ENCODE results near the gene POT1. TPM values are rescaled to one million over a fixed set of nuclear protein-coding genes. Genes with fewer than 3 reads are reported as not detected.

The POT1 gene
- polyA plus RNA-seq, 1 donor (not counting 4 experiments of a cell fraction or from before 2014, with no cell fraction given), result 36.6 TPM

DNA sequence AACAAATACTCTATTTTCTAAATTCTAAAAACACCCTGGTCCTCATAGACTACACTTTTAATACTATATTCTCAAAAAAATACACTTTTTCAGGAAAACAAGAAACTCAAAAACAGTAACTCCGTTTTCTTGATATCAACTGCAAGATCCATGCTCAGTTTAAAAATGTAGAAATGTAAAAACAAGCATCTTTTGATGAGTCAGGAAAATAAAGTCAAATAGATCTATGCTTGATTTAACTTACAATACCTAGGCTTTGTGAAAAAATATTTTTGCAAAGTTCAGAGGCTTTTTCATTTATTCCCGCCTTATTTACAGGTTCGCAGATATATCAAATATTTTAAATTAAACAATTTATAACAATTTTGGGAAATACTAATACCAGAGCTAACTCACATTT is 33.6 kb downstream of the POT1 start:
- Histone ChIP-seq H3K9me1 (ENCODE audit: control insufficient read depth, extremely low read depth, insufficient read depth, low read length) (no peaks in the 10 kb centered on the region), H3K27ac (ENCODE audit: control insufficient read depth, insufficient read depth, low read length) (no peak overlapping the region), H3K4me2 (ENCODE audit: control insufficient read depth, extremely low read depth, insufficient read depth, low read depth, low read length) (no peak overlapping the region), H3K9ac (ENCODE audit: control insufficient read depth, extremely low read depth, insufficient read depth, low read length) (no peak overlapping the region), H3K79me2 (ENCODE audit: control insufficient read depth, insufficient read depth, low read length) (no peaks in the 10 kb centered on the region), H4K20me1 (ENCODE audit: control insufficient read depth, extremely low read depth, insufficient read depth, low read length) (no peaks in the 10 kb centered on the region), H3K4me1 (ENCODE audit: control insufficient read depth, extremely low read depth, insufficient read depth, low read length) (no peaks in the 10 kb centered on the region), H3K27me3 (ENCODE audit: control insufficient read depth, extremely low read depth, insufficient read depth, low read length) (no peaks in the 10 kb centered on the region), H2AFZ (ENCODE audit: control insufficient read depth, low read length) (no peak overlapping the region), H3K4me3 (ENCODE audit: control insufficient read depth in 2 of 3, extremely low read depth in 1 of 3, insufficient read depth in 2 of 3, low read depth in 1 of 3, low read length in 3 of 3) (no peak overlapping the region), H3K36me3 (ENCODE audit: control insufficient read depth in 2 of 2, extremely low read depth in 1 of 2, insufficient read depth in 2 of 2, low read length in 2 of 2) (no peaks in the 10 kb centered on the region), H3K9me3 (ENCODE audit: control insufficient read depth, low read depth, low read length) (no peaks in the 10 kb centered on the region)
- DNase-seq (ENCODE audit: low read depth, low spot score), result no peak
- TF ChIP-seq, protein P1, sequence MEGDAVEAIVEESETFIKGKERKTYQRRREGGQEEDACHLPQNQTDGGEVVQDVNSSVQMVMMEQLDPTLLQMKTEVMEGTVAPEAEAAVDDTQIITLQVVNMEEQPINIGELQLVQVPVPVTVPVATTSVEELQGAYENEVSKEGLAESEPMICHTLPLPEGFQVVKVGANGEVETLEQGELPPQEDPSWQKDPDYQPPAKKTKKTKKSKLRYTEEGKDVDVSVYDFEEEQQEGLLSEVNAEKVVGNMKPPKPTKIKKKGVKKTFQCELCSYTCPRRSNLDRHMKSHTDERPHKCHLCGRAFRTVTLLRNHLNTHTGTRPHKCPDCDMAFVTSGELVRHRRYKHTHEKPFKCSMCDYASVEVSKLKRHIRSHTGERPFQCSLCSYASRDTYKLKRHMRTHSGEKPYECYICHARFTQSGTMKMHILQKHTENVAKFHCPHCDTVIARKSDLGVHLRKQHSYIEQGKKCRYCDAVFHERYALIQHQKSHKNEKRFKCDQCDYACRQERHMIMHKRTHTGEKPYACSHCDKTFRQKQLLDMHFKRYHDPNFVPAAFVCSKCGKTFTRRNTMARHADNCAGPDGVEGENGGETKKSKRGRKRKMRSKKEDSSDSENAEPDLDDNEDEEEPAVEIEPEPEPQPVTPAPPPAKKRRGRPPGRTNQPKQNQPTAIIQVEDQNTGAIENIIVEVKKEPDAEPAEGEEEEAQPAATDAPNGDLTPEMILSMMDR (optimal IDR thresholded peaks at IDR 0.05 in 1 of 3, IDR thresholded peaks at IDR 0.05 in 1 of 3, conservative IDR thresholded peaks at IDR 0.05 in 1 of 3; ENCODE audit: extremely low read depth in 1 of 3, insufficient read depth in 2 of 3, low read length in 3 of 3), result no peak
- TF ChIP-seq EZH2 (IDR thresholded peaks at IDR 0.05; ENCODE audit: low read length), result no peak
- no peak for FAIRE-seq
- dilution Hi-C loops (cut with MboI; ENCODE audit: extremely low pct_ligation_motif_present, low sequenced_read_pairs), result no loop called here

DNA sequence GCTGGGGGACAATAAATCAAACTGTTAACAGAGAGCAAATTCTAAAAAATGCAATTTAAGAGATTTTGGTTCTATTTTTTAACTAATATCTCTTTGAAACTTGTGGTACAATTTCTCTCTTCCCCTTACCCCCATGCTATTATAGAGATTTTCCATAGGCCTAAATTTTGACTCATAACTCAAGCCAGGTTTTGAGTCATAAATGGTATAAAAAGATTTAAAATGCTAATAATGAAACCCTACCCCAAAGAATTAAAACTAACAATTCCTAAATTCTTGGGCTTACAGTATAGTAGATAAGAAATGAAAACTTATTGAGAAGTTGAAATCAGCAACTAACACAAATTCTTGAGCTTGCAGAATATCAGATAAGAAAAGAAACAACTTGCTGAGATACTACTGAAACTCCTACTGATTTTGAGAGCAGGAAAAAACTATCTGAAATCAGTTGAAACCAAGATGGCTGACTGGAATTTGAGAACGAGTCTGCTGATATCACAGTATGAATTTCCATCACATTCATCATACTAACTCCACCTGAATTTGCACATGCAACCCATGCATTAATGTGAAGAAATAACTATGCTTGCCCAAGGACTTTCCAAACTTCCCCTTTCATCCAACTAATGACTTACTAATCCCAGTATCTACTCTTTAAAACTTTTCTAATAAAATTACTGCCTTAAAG is 36.3 kb downstream of the POT1 start:
- Histone ChIP-seq H3K4me1 (ENCODE audit: control insufficient read depth, extremely low read depth, insufficient read depth, low read length) (no peaks in the 10 kb centered on the region), H3K79me2 (ENCODE audit: control insufficient read depth, insufficient read depth, low read length) (no peaks in the 10 kb centered on the region), H4K20me1 (ENCODE audit: control insufficient read depth, extremely low read depth, insufficient read depth, low read length) (no peaks in the 10 kb centered on the region), H3K9me1 (ENCODE audit: control insufficient read depth, extremely low read depth, insufficient read depth, low read length) (no peaks in the 10 kb centered on the region), H3K36me3 (ENCODE audit: control insufficient read depth in 2 of 2, extremely low read depth in 1 of 2, insufficient read depth in 2 of 2, low read length in 2 of 2) (no peaks in the 10 kb centered on the region), H3K9ac (ENCODE audit: control insufficient read depth, extremely low read depth, insufficient read depth, low read length) (no peak overlapping the region), H2AFZ (ENCODE audit: control insufficient read depth, low read length) (no peak overlapping the region), H3K4me2 (ENCODE audit: control insufficient read depth, extremely low read depth, insufficient read depth, low read depth, low read length) (no peak overlapping the region), H3K4me3 (ENCODE audit: control insufficient read depth in 2 of 3, extremely low read depth in 1 of 3, insufficient read depth in 2 of 3, low read depth in 1 of 3, low read length in 3 of 3) (no peak overlapping the region), H3K9me3 (ENCODE audit: control insufficient read depth, low read depth, low read length) (no peaks in the 10 kb centered on the region), H3K27me3 (ENCODE audit: control insufficient read depth, extremely low read depth, insufficient read depth, low read length) (no peaks in the 10 kb centered on the region), H3K27ac (ENCODE audit: control insufficient read depth, insufficient read depth, low read length) (no peak overlapping the region)
- TF ChIP-seq EZH2 (IDR thresholded peaks at IDR 0.05; ENCODE audit: low read length), result no peak
- TF ChIP-seq, protein P1 (optimal IDR thresholded peaks at IDR 0.05 in 1 of 3, IDR thresholded peaks at IDR 0.05 in 1 of 3, conservative IDR thresholded peaks at IDR 0.05 in 1 of 3; ENCODE audit: extremely low read depth in 1 of 3, insufficient read depth in 2 of 3, low read length in 3 of 3), result no peak
- no peak for FAIRE-seq
- no peak for DNase-seq (ENCODE audit: low read depth, low spot score)
- dilution Hi-C loops (cut with MboI; ENCODE audit: extremely low pct_ligation_motif_present, low sequenced_read_pairs), result no loop called here

Measured in keratinocyte (primary cell).